HG03521 (cell line): ENCODE data around the gene CLIC4.
"Not testable (repeated sequence)": the region's sequence is repeated elsewhere in the genome, so short reads cannot be mapped to it uniquely, and the experiment has no call there.

Experiments
- ATAC-seq: cut with Tn5 transposase; IDR thresholded peaks from one replicate; pipeline ENCODE4 v1.9.1; 2021; ENCODE audit warnings: mild to moderate bottlenecking, moderate library complexity; ENCODE audit not compliant: unreplicated experiment

Gene CLIC4

GRCh38 chr1:24803220-24803619 lies 58.0 kb downstream of the CLIC4 start:
- ATAC-seq: no peak

DNA sequence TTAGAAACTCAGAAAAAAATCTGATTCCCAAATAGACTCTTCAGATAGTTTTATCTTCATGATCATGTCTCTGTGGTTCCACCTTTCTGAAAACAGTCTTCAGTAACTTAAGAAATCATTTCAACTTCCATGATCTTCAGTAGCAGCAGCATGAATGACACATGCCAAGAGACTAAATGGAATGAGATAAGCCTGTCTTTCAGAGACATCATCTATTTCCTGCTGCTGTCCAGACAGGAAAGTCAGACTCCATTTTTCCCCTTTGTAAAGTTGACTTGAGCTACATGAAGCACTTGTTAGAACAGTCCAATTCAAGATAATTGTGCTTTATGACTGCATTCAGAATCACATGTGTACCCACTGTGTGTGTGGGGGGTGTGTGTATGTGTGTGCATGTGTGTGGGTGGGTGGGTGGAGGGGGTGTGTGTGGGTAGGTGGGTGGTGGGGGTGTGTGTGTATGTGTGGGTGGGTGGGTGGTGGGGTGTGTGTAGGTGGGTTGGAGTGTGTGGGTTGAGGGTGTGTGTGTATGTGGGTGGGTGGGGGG lies 58.8 kb downstream of the CLIC4 start:
- no peak for ATAC-seq

GRCh38 chr1:24805534-24806301 lies 60.5 kb downstream of the CLIC4 start:
- ATAC-seq: no peak

DNA sequence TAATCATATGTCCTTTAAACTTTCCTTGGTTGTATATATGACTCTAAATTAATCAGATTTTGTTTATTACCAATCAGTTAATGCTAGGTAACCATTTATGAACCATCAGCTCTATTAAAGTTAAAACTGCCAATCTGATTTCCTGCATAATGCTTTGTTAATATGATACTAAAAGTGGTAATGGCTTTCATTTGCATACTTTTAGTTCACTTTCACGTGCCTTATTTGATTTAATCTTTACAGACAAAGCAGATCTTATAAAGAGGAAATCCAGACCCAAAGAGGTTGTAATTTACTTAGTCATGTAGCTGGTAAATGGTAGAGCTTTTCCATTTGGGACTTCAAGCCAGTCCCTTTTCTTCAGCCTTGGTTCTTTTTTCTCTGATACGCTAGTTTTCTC lies 61.3 kb downstream of the CLIC4 start:
- ATAC-seq: no peak

DNA sequence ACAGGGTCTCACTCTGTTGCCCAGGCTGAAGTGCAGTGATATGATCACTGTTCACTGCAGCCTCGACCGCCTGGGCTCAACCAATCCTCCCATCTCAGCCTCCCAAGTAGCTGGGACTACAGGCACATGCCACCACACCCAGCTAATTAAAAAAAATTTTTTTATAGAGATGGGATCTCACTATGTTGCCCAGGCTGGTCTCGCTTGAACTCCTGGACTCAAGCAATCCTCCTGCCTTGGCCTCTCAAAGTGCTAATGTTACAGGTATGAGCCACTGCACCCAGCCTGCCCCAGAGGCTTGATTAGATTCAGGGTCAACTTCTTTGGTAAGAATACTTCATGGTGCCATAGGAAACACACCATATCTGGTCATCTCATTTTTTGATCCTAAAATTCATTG lies 66.2 kb downstream of the CLIC4 start:
- ATAC-seq: not testable (repeated sequence)

DNA sequence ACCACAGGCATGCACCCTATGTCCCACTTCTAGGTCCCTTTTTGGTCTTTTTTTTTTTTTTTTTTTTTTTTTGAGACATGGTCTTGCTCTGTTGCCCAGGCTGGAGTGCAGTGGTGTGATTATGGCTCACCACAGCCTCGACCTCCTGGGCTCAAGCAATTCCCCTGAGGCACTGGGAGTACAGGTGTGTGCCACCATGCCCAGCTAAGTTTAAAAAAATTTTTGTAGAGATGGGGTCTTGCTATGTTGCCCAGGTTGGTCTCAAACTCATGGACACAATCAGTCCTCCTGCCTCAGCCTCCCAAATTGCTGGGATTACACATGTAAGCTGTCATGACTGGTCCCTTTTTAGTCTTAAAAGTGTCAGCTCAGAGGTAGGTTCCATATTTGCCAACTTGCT lies 75.0 kb downstream of the CLIC4 start:
- not testable (repeated sequence) for ATAC-seq

GRCh38 chr1:24822887-24823286 lies 77.6 kb downstream of the CLIC4 start:
- ATAC-seq: no peak

GRCh38 chr1:24823486-24823885 lies 78.2 kb downstream of the CLIC4 start:
- not testable (repeated sequence) for ATAC-seq

GRCh38 chr1:24825174-24825573 lies 79.9 kb downstream of the CLIC4 start:
- ATAC-seq: no peak

GRCh38 chr1:24826510-24826909 lies 81.3 kb downstream of the CLIC4 start:
- no peak for ATAC-seq

DNA sequence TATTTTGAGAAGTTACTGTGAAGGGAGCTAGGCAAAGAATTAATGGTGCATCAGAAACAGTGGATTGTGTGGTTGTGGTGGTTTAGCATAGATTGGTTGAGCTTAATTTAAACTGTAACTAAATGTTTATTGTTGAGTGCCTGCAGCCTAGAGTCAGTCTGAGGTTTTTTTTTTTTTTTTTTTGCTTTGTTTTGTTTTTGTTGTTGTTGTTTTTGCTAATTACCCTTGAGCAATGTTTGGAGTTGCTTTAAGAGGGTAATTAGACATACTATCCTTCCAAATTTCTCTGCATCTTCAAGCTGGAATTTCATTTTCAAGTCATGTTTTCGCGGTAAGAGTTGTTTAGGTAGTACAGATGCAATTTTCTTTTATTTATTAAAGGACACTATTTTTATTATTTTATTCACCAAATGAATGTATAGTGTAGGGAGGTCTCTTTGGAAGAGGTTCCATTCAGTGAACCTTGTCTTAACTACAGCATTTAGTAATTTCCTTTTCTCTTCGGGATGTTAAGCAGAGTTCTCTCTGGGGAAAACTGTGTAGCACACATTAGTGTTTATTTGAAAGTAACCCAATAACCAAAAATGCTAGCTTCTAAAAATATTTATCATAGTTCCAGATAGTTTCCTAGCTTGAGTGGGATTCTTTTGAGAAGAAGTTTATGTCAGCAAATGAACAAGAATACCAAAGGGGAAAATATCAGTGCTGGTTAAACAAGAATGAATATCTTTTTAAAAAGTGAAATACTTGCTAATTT lies 82.3 kb downstream of the CLIC4 start:
- ATAC-seq: no peak

DNA sequence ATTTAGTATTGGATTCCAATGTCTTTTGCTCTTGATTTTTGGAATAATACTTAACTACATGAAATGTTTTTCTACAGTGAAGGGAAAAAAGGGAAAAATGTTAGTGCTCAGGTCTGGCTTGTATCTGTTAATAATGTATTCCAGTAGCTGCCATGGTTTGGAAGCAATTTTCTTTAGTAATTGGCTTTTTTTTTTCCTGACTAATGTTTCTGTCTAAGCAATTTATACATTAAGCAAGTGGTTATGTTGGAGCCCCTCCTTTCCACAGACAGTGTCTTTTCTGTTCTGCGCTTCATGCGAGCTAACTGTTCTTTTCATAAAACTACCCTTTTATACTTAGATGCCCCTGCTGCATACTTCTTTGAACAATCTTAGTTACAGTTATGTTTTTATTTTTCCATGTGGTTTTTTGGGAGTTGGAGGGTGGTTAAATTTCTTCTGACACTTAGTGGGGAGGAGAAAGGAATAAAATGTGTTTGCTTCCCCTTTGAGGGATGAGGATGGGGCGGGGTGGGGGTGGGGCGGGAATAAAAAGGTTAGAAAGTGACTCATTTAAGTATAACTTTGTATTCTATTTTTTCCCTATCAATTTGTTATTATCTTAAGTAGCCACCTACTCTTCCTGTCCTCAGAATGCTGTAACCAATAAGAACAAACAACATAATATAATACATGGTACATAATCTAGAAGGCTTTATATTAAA lies 83.1 kb downstream of the CLIC4 start:
- no peak for ATAC-seq

- no peak for ATAC-seq
Observed at GRCh38 chr1:24828887-24829192, 83.6 kb downstream of the CLIC4 start.

DNA sequence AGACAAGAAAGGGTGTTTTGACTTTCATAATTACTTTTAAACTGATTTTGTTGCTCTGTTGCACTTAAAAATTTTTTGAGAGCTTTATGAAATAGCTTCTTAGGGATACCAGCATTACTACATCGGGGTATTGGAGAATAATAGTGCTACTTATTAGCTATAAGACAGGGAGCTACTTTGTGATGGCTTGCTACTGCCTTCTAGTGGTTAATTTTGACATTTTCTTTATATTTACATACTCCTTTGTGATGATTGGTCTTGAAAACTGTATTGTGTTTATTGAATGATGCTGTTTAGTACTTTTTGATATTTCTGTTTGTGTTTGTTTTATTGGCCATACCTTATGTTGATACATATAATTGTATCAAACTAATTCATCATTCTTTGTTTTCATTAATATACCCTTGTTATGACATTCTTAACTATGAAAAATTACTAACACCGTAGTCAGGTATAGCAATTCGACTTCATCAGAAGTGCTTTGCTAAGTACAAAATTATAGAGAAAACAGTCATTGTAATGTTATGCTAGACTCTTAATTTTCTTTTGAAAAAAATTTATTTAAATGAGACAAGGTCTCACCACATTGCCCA lies 85.5 kb downstream of the CLIC4 start:
- ATAC-seq: no peak

DNA sequence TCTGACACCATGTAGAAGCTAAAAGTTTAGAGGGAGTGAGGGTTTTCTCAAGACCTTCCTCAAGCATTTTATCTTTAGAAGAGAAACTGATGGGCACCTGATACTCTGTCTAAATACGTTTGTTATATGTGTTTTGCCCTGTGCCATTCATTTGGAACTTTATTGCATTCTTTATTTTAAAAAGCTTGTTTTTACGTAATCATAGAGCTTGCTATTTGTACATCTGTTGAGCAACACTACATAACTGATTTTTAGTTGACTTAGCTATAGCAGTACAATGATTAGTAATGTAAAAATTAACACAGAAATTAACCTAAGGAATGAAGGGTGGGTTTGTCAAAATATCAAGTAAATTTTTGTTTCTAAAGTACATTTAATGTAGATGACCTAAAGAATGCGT lies 96.3 kb downstream of the CLIC4 start:
- no peak for ATAC-seq

DNA sequence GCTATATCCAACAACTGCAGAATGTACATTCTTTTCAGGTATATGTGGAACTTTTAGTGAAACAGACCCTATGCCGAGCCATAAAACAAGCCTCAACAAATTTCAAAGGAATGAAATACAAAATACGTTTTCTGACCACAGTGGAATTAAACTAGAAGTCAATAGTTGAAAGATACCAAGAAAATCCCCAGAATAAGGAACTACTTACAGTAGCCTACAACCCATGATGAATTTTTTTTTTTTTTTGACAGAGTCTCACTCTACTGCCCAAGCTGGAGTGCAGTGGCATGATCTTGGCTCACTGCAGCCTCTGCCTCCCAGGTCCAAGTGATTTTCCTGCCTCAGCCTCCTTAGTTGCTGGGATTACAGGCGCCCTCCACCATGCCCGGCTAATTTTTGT lies 101.4 kb downstream of the CLIC4 start:
- ATAC-seq: no peak

DNA sequence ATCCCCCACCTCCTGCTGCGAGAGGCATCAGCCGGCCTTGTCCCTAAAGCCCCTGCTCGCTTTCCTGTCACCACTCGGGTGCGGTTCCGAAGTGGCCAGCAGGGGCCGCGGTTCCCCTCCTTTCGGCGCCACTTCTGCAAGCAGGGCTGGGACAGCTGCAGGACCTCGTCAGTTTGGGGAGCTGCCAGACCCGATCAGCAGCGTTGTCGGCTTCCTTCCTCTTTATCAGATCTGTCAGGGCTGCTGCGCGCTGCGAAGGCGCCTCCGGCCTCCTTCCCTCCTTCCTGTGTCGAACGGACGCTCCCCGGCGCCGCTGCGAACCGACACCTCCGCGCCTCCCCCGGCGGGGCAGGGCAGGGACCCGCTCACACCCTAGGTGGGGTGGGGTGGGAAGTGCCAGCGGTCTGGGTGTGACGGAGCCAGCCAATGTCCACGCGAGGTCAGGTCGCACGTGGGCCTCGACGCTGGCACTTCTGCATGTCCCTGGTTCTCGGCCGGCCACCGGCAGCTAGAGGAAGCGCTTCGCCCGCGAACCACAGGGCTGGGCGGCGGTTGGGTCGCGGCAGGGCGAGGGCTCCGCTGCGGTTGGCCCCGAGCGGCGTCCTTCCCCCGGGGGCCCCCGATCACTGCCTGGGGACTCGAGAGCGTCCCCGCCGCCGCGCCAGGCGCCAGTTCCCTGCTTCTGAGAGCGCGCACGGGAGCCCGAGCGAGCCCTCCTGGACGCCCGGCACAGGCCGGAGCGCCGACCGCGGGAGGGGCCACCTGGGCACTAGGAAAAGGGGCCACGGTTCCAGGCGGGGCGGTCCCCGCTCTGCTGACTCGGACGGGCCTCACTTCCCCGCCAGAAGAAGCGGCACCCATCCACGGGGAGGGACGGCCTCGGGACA lies 103.0 kb downstream of the CLIC4 start:
- ATAC-seq: peak; percentile 88

DNA sequence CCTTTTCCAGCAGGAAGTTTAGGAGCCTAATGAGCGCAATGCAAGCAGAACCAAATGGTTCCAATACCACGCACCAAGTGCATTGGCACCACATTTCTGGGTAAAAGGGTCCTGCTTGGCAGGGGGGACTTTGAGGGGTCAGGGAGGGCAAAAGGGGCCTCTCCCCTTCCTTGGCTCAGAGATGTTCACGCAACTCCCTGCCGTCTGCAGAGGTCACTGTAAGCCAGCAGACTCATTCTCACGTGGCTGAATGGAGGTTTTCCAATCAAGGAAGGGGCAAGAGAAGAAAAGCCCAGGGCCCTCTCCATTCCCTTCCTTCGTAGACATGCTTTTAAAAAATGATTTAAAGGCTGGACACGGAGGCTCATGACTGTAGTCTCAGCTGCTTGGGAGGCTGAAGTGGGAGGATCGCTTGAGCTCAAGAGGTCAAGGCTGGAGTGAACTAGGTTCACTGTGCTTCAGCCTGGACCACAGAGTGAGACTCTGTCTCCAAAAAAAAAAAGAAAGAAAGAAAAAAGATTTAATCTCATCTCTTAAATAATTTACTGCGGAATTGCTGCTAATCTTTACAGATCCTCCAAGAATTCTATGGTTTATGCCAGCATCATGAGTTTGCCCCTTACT lies 104.5 kb downstream of the CLIC4 start:
- no peak for ATAC-seq

GRCh38 chr1:24850328-24850920 lies 105.2 kb downstream of the CLIC4 start:
- ATAC-seq: no peak
